ENCODE results near the gene SMAP1. TPM values are rescaled to one million over a fixed set of nuclear protein-coding genes. Genes with fewer than 3 reads are reported as not detected.

Gene SMAP1
- 29.9 and 31.5 TPM in 2 replicates for total RNA-seq

GRCh38 chr6:70667711-70668498, at the start of gene SMAP1:
Gene SMAP1, plus strand, starts transcription at chr6:70667883. Its CDS starts 141 bp downstream, at chr6:70668024.

Other genes with a start within 250 kb of the SMAP1 start
- 6.5 and 7.4 TPM in 2 replicates for gene SDHAF4, start 101.0 kb upstream of the SMAP1 start, total RNA-seq